Endometrial microvascular endothelial cells (primary cell): ENCODE data around the gene IQSEC1. TPM values are rescaled to one million over a fixed set of nuclear protein-coding genes. Genes with fewer than 3 reads are reported as not detected.

ENCODE experiments used
- in situ Hi-C: cut with HindIII; loops from 2 replicates; pipeline ENCODE4 v1.10.0; 2017; ENCODE audit warnings: low sequenced_read_pairs, low pct_unique_long_range_greater_than_20kb; ENCODE audit errors: inconsistent ontology term
- total RNA-seq: library from RNA; depleted of rRNA; stranded (reverse); fragments of >200 nt; gene quantifications from one replicate; pipeline ENCODE4 v1.2.3, GENCODE V29; 2015; ENCODE audit errors: inconsistent ontology term

The IQSEC1 gene
- total RNA-seq, 1 donor from 2014 or later, result 24.9 TPM

- in situ Hi-C loops, result no loop called here
These were observed 115.9 kb downstream of the IQSEC1 start for GRCh38 chr3:12957339-12957738.

- in situ Hi-C loops, result no loop called here
These were observed 116.9 kb downstream of the IQSEC1 start for GRCh38 chr3:12956316-12956660.

- in situ Hi-C loops, result no loop called here
These were observed 117.4 kb downstream of the IQSEC1 start for GRCh38 chr3:12955651-12956315.

- in situ Hi-C loops, result no loop called here
These were observed 118.2 kb downstream of the IQSEC1 start for GRCh38 chr3:12954891-12955650.

GRCh38 chr3:12954180-12954579 lies 119.0 kb downstream of the IQSEC1 start:
- in situ Hi-C loops, result no loop called here

GRCh38 chr3:12953201-12953995 lies 119.8 kb downstream of the IQSEC1 start:
- in situ Hi-C loops, result no loop called here

- in situ Hi-C loops, result no loop called here
These were observed 120.7 kb downstream of the IQSEC1 start for GRCh38 chr3:12952343-12953200.

GRCh38 chr3:12948891-12949711 lies 124.1 kb downstream of the IQSEC1 start:
- in situ Hi-C loops, result no loop called here

- in situ Hi-C loops, result no loop called here
These were observed 124.9 kb downstream of the IQSEC1 start for GRCh38 chr3:12948371-12948770.

- in situ Hi-C loops, result no loop called here
These were observed 125.5 kb downstream of the IQSEC1 start for GRCh38 chr3:12947504-12948369.

- in situ Hi-C loops, result no loop called here
These were observed 126.4 kb downstream of the IQSEC1 start for GRCh38 chr3:12946649-12947316.

- in situ Hi-C loops, result no loop called here
These were observed 127.0 kb downstream of the IQSEC1 start for GRCh38 chr3:12946251-12946648.

- in situ Hi-C loops, result no loop called here
These were observed 128.4 kb downstream of the IQSEC1 start for GRCh38 chr3:12944849-12945248.

- in situ Hi-C loops, result no loop called here
These were observed 128.8 kb downstream of the IQSEC1 start for GRCh38 chr3:12944413-12944812.

- in situ Hi-C loops, result no loop called here
These were observed 129.9 kb downstream of the IQSEC1 start for GRCh38 chr3:12943124-12944021.

- in situ Hi-C loops, result no loop called here
These were observed 131.7 kb downstream of the IQSEC1 start for GRCh38 chr3:12941495-12942023.
